Right lobe of liver (tissue), 4 donors: ENCODE data around the gene USP6NL.

Experiments
- CTCF ChIP-seq, 4 donors: fragments of 200-600 bp in 3 of 4; fragments of 450-650 bp in 1 of 4; IDR thresholded peaks; one replicate each; pipeline versions ENCODE4 v1.5.1 to v1.8.0; 2016 to 2022; ENCODE audit warnings: antibody characterized with exemption in 4 of 4, mild to moderate bottlenecking in 2 of 4
- POLR2A ChIP-seq: fragments of 450-650 bp; IDR thresholded peaks from one replicate; pipeline ENCODE4 v1.6.1; 2017; ENCODE audit warnings: antibody characterized with exemption, mild to moderate bottlenecking
- donor health status: DM: no; HTN: no; CAD: no.
- donor health status: DM: no; HTN: no; CAD: no.
- donor health status: DM: no; HTN: yes; CAD: no.

GRCh38 chr10:11551104-11551503 lies 60.3 kb downstream of the USP6NL start:
- TF ChIP-seq CTCF (IDR thresholded peaks at IDR 0.05) (no peak), POLR2A (no peak)
